Smooth muscle cell of the brain vasculature (primary cell): ENCODE data around the gene PKD1.
"Not testable (repeated sequence)": the region's sequence is repeated elsewhere in the genome, so short reads cannot be mapped to it uniquely, and the experiment has no call there.

Experiments used
- DNase-seq: peaks from one replicate; pipeline ENCODE4 v3.0.0-alpha.2; 2012; ENCODE audit warnings: low read depth, low spot score

The PKD1 gene

GRCh38 chr16:2124694-2125444 lies 10.8 kb downstream of the PKD1 start:
- DNase-seq: not testable (repeated sequence)

- DNase-seq: not testable (repeated sequence)
Observed at GRCh38 chr16:2124377-2124693, 11.4 kb downstream of the PKD1 start.

- not testable (repeated sequence) for DNase-seq
Observed at GRCh38 chr16:2123706-2124376, 11.9 kb downstream of the PKD1 start.

DNA sequence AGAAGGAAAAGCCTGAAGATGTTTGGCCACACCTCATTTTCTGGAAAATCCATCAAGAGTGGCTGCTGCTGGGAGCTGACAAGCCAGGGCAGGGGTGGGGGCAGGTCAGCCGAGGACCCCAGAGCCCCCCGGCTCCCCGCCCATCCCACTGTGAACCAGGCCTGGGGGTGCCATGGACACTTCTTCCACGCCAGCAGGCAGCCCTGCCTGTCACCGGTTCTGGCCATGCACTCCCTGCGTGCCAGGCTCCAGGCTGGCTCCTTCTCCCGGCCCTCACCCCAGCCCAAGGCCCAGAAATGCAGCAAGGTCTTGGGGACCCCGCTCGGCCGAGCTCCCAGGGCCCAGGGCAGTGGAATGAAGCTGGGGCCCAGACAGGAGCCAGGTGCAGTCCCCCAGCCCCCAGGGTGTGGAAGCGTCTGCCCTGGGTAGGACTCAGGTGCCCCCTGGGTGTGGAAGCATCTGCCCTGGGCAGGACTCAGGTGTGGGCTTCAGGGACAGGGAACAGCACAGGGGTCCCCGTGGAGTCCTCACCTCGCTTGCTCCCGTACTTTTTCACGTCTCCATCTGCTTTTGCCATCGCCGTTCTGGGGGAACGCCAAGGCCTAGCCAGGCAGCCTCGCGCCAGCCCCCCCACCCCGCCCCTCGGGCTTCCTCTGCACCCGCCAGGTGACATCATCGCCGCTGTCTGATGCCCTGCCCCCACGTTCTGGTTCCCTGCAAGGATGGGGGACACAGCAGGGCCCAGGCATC lies 12.6 kb downstream of the PKD1 start:
- not testable (repeated sequence) for DNase-seq

- DNase-seq: no peak
Observed at GRCh38 chr16:2122429-2122828, 13.3 kb downstream of the PKD1 start.

- DNase-seq: no peak
Observed at GRCh38 chr16:2121853-2122252, 13.8 kb downstream of the PKD1 start.

- not testable (repeated sequence) for DNase-seq
Observed at GRCh38 chr16:2121325-2121724, 14.4 kb downstream of the PKD1 start.

DNA sequence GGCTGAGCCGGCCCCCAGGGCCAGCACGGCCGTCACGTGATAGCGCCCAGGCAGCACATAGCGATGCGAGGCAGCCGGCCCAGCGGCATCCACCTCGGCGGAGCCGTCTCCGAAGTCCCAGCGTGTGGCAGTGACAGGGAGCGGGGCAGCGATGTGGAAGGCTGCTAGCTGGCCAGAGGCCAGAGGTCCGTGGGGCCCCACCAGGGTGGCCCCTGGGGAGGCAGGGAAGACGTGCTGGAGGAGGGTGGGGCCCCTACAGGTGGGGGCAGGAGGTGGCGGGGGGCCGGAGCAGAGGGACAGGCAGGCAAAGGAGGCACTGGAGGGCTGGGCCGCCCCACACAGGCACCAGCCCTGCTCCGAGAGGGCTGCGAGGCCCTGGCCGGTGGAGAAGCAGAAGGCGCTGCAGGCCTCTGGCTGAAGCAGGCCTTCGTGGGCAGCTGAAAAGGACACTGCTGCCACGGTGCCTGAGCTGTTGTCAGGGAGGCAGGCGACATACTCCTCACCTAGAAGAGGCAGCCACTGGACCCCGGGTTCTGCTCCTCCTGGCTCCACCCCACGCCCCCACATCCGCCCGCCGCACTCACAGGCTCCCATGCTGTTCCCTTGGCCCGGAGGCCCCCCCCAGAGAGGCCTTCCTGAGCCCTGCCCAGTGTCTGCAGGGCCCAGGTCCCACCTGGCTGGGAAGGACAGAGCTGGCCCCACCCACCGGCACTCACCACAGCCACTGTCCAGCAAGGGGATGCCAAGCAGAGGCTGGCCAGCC lies 17.6 kb downstream of the PKD1 start:
- DNase-seq: not testable (repeated sequence)

DNA sequence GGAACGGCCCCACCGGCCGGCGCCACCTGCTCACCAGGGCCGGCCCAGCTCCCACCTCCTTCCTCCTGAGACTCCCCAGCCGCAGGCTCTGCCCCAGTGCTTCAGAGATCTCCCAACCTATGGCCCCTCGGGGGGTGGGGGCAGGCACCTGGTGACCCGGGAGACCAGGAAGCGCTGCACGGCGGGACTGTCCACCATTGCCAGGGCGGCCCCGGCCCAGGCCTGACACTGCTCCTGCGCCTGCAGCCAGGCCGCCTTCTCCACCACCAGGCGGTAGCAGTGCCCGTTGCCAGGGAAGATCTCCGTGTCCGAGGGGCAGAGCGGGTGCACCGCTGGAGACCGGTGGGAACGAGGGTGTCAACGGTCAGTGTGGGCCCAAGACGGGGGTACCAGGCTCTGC lies 18.4 kb downstream of the PKD1 start:
- not testable (repeated sequence) for DNase-seq

- not testable (repeated sequence) for DNase-seq
Observed at GRCh38 chr16:2116428-2116827, 19.3 kb downstream of the PKD1 start.

- DNase-seq: no peak
Observed at GRCh38 chr16:2115591-2115973, 20.1 kb downstream of the PKD1 start.

- DNase-seq: not testable (repeated sequence)
Observed at GRCh38 chr16:2114885-2115590, 20.7 kb downstream of the PKD1 start.

- DNase-seq: not testable (repeated sequence)
Observed at GRCh38 chr16:2114225-2114624, 21.5 kb downstream of the PKD1 start.

GRCh38 chr16:2112539-2113106 lies 23.1 kb downstream of the PKD1 start:
- DNase-seq: not testable (repeated sequence)

DNA sequence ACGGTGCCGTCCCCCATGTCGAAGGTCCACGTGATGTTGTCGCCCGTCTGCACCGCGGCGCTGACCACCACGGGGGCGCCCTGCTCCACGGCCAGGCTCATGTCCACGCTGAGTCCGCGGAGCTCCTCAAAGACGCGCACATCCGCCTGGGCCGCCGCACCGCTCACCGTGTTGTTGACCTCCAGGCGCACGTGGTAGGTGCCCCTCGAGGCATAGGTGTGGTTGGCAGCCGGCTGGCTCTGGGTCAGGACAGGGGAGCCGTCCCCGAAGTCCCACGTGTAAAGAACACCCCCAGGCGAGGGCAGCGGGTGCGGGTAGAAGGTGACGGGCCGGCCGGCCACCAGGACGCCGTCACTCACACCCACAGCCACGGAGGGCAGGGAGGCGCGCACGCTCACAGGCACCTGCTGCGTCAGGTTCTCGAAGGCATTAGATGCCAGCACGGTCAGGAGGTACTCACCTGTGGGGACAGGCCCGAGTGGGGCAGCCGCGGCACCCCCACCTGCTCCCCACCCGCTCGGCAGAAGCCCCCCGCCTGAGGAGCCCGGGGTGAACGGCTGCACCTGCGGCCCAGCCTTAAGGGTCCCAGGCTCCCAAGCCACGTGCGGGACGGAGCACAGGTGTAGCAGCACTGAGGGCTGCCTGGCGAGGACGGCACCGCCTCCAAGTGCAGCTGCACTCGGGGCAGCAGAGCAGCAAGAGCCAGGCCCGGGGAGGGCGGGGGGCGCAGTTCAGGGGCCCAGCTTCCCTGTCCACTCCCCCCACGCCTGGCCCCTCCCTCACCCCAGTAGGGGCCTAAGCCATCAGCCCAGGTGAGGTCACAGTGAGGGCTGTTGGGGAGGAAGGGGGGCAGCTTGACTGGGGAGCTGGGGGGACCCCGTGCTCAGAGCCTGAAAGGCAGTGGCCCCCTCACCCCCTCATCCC lies 24.0 kb downstream of the PKD1 start:
- not testable (repeated sequence) for DNase-seq

GRCh38 chr16:2111009-2111353 lies 24.7 kb downstream of the PKD1 start:
- DNase-seq: not testable (repeated sequence)

DNA sequence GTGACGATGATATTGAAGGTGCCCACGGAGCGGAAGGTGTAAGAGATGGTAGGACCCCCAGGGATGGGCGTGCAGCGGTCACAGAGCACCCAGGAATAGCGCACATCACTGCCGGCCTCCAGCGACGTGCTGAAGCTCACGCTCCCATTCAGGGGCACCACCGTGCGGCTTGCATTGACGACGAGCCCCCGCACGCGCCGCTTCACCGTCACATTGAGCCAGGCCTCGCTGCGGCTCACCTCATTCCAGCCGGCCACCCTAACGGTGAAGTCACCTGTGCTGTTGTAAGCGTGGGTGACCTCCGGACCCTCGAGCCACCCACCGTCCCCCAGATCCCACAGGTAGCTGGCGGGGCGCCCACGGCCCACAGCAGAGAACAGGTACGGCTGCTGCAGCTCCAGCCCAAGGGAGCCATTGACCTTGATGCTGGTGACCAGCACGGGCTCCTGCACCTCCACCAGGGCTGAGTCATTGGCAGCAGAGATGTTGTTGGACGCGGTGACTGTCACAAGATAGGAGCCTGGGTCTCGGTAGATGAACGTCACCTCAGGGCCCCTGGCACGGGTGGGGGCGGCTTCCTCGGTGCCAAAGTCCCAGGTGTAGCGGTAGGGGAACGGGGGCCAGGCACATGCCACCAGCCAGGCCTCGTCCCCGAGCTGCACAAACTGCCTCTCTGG lies 25.2 kb downstream of the PKD1 start:
- DNase-seq: not testable (repeated sequence)

GRCh38 chr16:2109872-2110271 lies 25.8 kb downstream of the PKD1 start:
- DNase-seq: not testable (repeated sequence)

DNA sequence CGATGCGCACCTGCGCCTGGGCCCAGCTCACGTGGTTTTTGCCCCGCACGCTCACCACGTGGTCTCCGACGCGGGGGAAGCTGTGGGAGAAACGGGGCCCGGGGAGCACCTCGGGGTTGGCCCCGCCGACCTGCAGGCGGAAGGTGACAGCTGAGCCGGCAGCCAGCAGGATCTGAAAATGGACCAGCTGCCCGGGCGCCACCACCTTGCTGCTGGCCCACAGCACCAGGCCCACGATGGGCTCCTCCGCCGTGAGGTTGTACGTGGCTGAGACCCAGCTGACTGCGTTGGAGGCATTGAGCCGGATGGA lies 26.5 kb downstream of the PKD1 start:
- not testable (repeated sequence) for DNase-seq
